HepG2 (cell line): ENCODE measurements around the gene TGFA. TPM values are rescaled to one million over a fixed set of nuclear protein-coding genes. Genes with fewer than 3 reads are reported as not detected.
A peak's percentile ranks its signal among the peaks of the same experiment; 100 is the strongest.

Source experiments
- ATAC-seq: fragments of 200-7000 bp; cut with Tn5 transposase; 3 replicates; pipeline ENCODE4 v1.9.1; 2020; ENCODE audit warnings: mild to moderate bottlenecking, moderate library complexity
- BruUV-seq: library from RNA; stranded (reverse); fragments of 400-500 nt; replicated peaks from 2 replicates; lab custom pipeline; 2021; lab: Mats Ljungman, UMichigan
- CTCF ChIA-PET: fragments of 300-600 bp; formaldehyde crosslinking; extraction: SDS; loops from one replicate; lab custom pipeline; 2021; ENCODE audit warnings: low total read pairs, inconsistent platforms, low intra/inter-chr PET ratio; lab: Yijun Ruan, JAX
- POLR2A ChIA-PET: fragments of 350-600 bp; sonication (Branson Sonifier 250); formaldehyde crosslinking; loops from one replicate; lab custom pipeline; 2020; ENCODE audit warnings: antibody characterized with exemption, inconsistent platforms; lab: Yijun Ruan, JAX
- DNase-seq: peaks from one replicate; pipeline ENCODE4 v3.0.0-alpha.2; 2015; ENCODE audit warnings: low spot score
- FAIRE-seq: peaks from 3 replicates; lab custom pipeline; 2011; peaks lifted over from hg19 to GRCh38; lab: Jason Lieb, UNC
- H2AFZ ChIP-seq: one replicate; pipeline ENCODE4 v1.6.1; 2011; ENCODE audit warnings: low read length, inconsistent platforms
- H3K27ac ChIP-seq: fragments of 300-600 bp; 3 replicates; pipeline ENCODE4 v1.8.0; 2011; ENCODE audit warnings: mixed run types, mild to moderate bottlenecking, mixed read lengths, low read length, inconsistent platforms; ENCODE audit not compliant: insufficient read depth; ENCODE audit errors: extremely low read length
- H3K27me3 ChIP-seq, 2 experiments: fragments of 200-600 bp in 1 of 2; 2 replicates in 1 of 2; 3 replicates in 1 of 2; pipeline versions ENCODE4 v1.6.0 to v1.8.0; 2011; ENCODE audit warnings: low read length in 2 of 2, mild to moderate bottlenecking in 2 of 2, moderate library complexity in 2 of 2, inconsistent platforms in 1 of 2; ENCODE audit not compliant: insufficient read depth in 2 of 2, control insufficient read depth in 1 of 2
- H3K36me3 ChIP-seq, 2 experiments: fragments of 200-600 bp in 1 of 2; replicated peaks in 1 of 2; 2 replicates in 1 of 2; 3 replicates in 1 of 2; pipeline versions ENCODE4 v1.5.1 to v1.8.0; 2011; ENCODE audit warnings: low read length in 2 of 2, inconsistent platforms in 1 of 2; ENCODE audit not compliant: insufficient read depth in 2 of 2, control insufficient read depth in 1 of 2
- H3K4me1 ChIP-seq: 2 replicates; pipeline ENCODE4 v1.5.1; 2012; ENCODE audit warnings: low read length, inconsistent platforms; ENCODE audit not compliant: insufficient read depth
- H3K4me2 ChIP-seq: 2 replicates; pipeline ENCODE4 v1.6.0; 2011; ENCODE audit warnings: low read depth, low read length, inconsistent platforms
- H3K4me3 ChIP-seq, 3 experiments: fragments of 200-600 bp in 1 of 3; sonication (generic), shearing (Covaris generic) in 1 of 3; replicated peaks in 1 of 3; 2 replicates each; pipeline ENCODE4 v1.5.1; 2011 to 2016; ENCODE audit warnings: low read length in 3 of 3, inconsistent platforms in 2 of 3, low read depth in 2 of 3, mild to moderate bottlenecking in 2 of 3, control low read depth in 1 of 3, mixed read lengths in 1 of 3; ENCODE audit not compliant: insufficient read depth in 1 of 3
- H3K79me2 ChIP-seq: one replicate; pipeline ENCODE4 v1.6.1; 2011; ENCODE audit warnings: low read length, inconsistent platforms; ENCODE audit not compliant: insufficient read depth
- H3K9ac ChIP-seq: 2 replicates; pipeline ENCODE4 v1.6.0; 2011; ENCODE audit warnings: mild to moderate bottlenecking, low read depth, low read length, inconsistent platforms; ENCODE audit not compliant: insufficient read depth
- H3K9me3 ChIP-seq: 2 replicates; pipeline ENCODE4 v1.5.1; 2012; ENCODE audit warnings: mild to moderate bottlenecking, low read length
- H4K20me1 ChIP-seq: 2 replicates; pipeline ENCODE4 v1.6.0; 2011; ENCODE audit warnings: inconsistent platforms, mild to moderate bottlenecking, low read length, moderate library complexity; ENCODE audit not compliant: insufficient read depth
- ISL2 ChIP-seq: sonication (generic); formaldehyde crosslinking; IDR thresholded peaks from 2 replicates; pipeline ENCODE4 v1.5.0; 2020; ENCODE audit warnings: missing genetic modification reagents
- PREB ChIP-seq: sonication (generic); formaldehyde crosslinking; IDR thresholded peaks from 2 replicates; pipeline ENCODE4 v1.4.0; 2020; ENCODE audit warnings: missing genetic modification reagents
- TEAD3 ChIP-seq: optimal IDR thresholded peaks from 2 replicates; pipeline ENCODE3; 2016; ENCODE audit warnings: borderline replicate concordance
- TOPORS ChIP-seq: sonication (generic); formaldehyde crosslinking; IDR thresholded peaks from 2 replicates; pipeline ENCODE4 v1.8.0; 2023; ENCODE audit warnings: mild to moderate bottlenecking, missing genetic modification reagents
- ZFP62 ChIP-seq: sonication (generic); formaldehyde crosslinking; IDR thresholded peaks from 2 replicates; pipeline ENCODE4 v1.4.0; 2020; ENCODE audit warnings: missing genetic modification reagents
- ZNF136 ChIP-seq: sonication (generic); formaldehyde crosslinking; IDR thresholded peaks from 2 replicates; pipeline ENCODE4 v1.8.1; 2022; ENCODE audit warnings: low read depth, mild to moderate bottlenecking, moderate library complexity, missing genetic modification reagents
- ZNF280D ChIP-seq: sonication (generic); formaldehyde crosslinking; IDR thresholded peaks from 2 replicates; pipeline ENCODE4 v1.5.1; 2020; ENCODE audit warnings: mild to moderate bottlenecking, missing genetic modification reagents
- WGBS: methylation state at CpG from one replicate; pipeline ENCODE4 v1.1.6; 2017; ENCODE audit warnings: low lambda C conversion rate; 5-methylcytosine and 5-hydroxymethylcytosine counted together
- in situ Hi-C: cut with HindIII; loops from 2 replicates; pipeline ENCODE4 v1.10.0; 2017; ENCODE audit warnings: low pct_unique_long_range_greater_than_20kb; ENCODE audit not compliant: extremely low pct_ligation_motif_present
- intact Hi-C: fragments of 100-400 bp; cut with micrococcal nuclease; formaldehyde crosslinking; loops from one replicate; pipeline ENCODE4 v1.10.0; 2022; ENCODE audit not compliant: unreplicated experiment
- polyA plus RNA-seq, 8 experiments: library from polyadenylated mRNA; depleted of rRNA in 3 of 8; stranded (reverse) in 7 of 8; unstranded in 1 of 8; fragments of >200 nt; fragmentation: Illumina TruSeq in 4 of 8; extraction: Trizol in 4 of 8; gene quantifications; 2 replicates each; pipeline versions ENCODE4 v1.2.1 to v1.2.3, GENCODE V29; 2011 to 2016; ENCODE audit warnings: low read depth in 4 of 8, missing spikeins in 1 of 8, mixed read lengths in 1 of 8; ENCODE audit not compliant: insufficient read depth in 1 of 8
- total RNA-seq, 5 experiments: library from RNA; depleted of rRNA; stranded (reverse); fragments of >200 nt; fragmentation: Illumina TruSeq; extraction: Trizol; gene quantifications; 2 replicates each; pipeline ENCODE4 v1.2.3, GENCODE V29; 2016; ENCODE audit warnings: low read depth in 1 of 5

The TGFA gene
- total and polyA plus RNA-seq, 2 of the 13 experiments (the other 11 are each of a cell fraction or from before 2014, with no cell fraction given), result 7.8 to 15.3 TPM

- WGBS, result 73% methylated on average over 5 of the region's 5 CpGs
- Histone ChIP-seq H3K36me3 (no peaks in the 10 kb centered on the region), H3K9me3 (no peaks in the 10 kb centered on the region), H3K79me2 (no peaks in the 10 kb centered on the region), H3K9ac (no peak overlapping the region), H3K27me3 (no peaks in the 10 kb centered on the region), H2AFZ (no peak overlapping the region), H4K20me1 (no peaks in the 10 kb centered on the region), H3K4me2 (no peak overlapping the region), H3K4me1 (peaks cover 10% of the 10 kb centered on the region; the same call in 1 of the 2 replicates), H3K4me3 (no peak overlapping the region), H3K27ac (no peak overlapping the region)
- no TSS peak for BruUV-seq
- TF ChIP-seq ZNF136 (CRISPR knock-in tag) (no peak), TEAD3 (peak; percentile 39)
- FAIRE-seq (no peak), DNase-seq (no peak), ATAC-seq (no peak)
- in situ Hi-C loops (no loop called here), intact Hi-C loops (no loop called here)
- ChIA-PET CTCF (no interaction called here), POLR2A (no interaction called here)
Observed at GRCh38 chr2:70496819-70497218, 56.8 kb downstream of the TGFA start.

GRCh38 chr2:70494293-70494886, 59.2 kb downstream of the TGFA start:
- peaks cover 20% of the 10 kb centered on the region for H3K4me1 ChIP-seq
- no peaks in the 10 kb centered on the region for H4K20me1 ChIP-seq
- H2AFZ ChIP-seq, result no peak overlapping the region
- H3K4me3 ChIP-seq, result no peak overlapping the region
- no peak overlapping the region for H3K4me2 ChIP-seq
- 95% methylated on average over 3 of the region's 3 CpGs for WGBS
- no peaks in the 10 kb centered on the region for H3K9me3 ChIP-seq
- no peak overlapping the region for H3K9ac ChIP-seq
- ATAC-seq (no peak), DNase-seq (no peak), FAIRE-seq (no peak)
- H3K27ac ChIP-seq, result no peak overlapping the region
- BruUV-seq, result no TSS peak
- POLR2A ChIA-PET, result no interaction called here
- TF ChIP-seq ZNF280D, result no peak
- no peak for TF ChIP-seq ISL2 (CRISPR knock-in tag)
- no peak for TF ChIP-seq TOPORS (CRISPR knock-in tag)
- no peak for TF ChIP-seq PREB
- TF ChIP-seq ZFP62 (CRISPR knock-in tag), result no peak
- H3K36me3 ChIP-seq, result no peaks in the 10 kb centered on the region
- in situ Hi-C loops, result no loop called here
- intact Hi-C loops, result no loop called here
- no peaks in the 10 kb centered on the region for H3K27me3 ChIP-seq
- CTCF ChIA-PET, result no interaction called here
- no peaks in the 10 kb centered on the region for H3K79me2 ChIP-seq
